ENCODE results near the gene SNX32. TPM values are rescaled to one million over a fixed set of nuclear protein-coding genes. Genes with fewer than 3 reads are reported as not detected.
A peak's percentile ranks its signal among the peaks of the same experiment; 100 is the strongest.

The SNX32 gene
- total and polyA plus RNA-seq, 4 donors: 0.14 to 0.88 (median 0.64) TPM

DNA sequence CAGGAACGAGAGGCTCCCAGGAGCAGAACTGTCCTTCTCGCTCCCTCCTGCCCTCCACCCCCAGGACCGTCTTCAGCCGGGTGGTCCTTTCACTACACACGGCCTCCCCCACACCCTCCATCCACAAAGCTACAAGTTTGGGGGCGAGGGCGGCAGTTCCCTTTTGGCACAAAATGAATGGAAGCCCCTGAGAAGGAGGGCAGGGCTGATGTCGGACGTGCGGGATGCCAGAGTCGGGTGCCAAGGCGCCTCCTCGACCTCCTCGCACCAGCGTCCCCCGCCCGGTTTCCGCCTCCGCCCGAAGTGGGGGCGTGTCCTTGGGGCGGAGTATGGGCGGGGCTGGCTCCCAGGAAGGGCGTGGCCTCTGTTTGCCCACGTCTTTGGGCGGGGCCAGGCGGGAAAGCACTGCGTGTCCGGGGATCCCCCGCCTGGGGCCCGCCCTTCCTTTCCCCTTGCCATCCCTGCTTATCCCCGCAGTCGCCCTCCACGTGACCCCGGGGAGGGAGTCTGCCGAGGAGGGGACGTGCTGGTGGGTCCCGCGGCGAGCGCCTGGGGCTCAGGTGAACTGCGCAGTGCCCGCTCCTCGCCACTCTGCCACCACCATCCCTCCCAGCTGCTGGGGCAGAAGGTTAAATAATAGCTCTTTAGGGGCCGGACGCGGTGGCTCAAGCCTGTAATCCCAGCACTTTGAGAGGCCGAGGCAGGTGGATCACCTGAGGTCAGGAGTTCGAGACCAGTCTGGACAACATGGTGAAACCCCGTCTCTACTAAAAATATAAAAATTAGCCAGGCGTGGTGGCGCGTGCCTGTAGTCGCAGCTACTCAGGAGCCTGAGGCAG, 39.8 kb downstream of the SNX32 start:
- peak overlapping the region in 1 of 2 donors; percentile 61 for H3K9ac ChIP-seq (ENCODE audit: insufficient read depth in 1 of 2, low read length in 2 of 2)
- WGBS, 2 donors: 7 to 9% methylated on average over 44 to 54 of the region's 54 CpGs
- DNase-seq (peak; percentile 96 to 97 (median 97)), ATAC-seq (ENCODE audit: insufficient read depth, low FRiP score) (peak; percentile 97)
- peaks cover 0 to 26% (median 9%) of the 10 kb centered on the region in 4 donors for H3K36me3 ChIP-seq (ENCODE audit: control insufficient read depth in 4 of 4, insufficient read depth in 4 of 4, low read length in 4 of 4)
- peak overlapping the region; percentile 67 to 87 for H3K27ac ChIP-seq (ENCODE audit: low read depth in 1 of 2, low read length in 1 of 2)
- TF ChIP-seq, protein P1, sequence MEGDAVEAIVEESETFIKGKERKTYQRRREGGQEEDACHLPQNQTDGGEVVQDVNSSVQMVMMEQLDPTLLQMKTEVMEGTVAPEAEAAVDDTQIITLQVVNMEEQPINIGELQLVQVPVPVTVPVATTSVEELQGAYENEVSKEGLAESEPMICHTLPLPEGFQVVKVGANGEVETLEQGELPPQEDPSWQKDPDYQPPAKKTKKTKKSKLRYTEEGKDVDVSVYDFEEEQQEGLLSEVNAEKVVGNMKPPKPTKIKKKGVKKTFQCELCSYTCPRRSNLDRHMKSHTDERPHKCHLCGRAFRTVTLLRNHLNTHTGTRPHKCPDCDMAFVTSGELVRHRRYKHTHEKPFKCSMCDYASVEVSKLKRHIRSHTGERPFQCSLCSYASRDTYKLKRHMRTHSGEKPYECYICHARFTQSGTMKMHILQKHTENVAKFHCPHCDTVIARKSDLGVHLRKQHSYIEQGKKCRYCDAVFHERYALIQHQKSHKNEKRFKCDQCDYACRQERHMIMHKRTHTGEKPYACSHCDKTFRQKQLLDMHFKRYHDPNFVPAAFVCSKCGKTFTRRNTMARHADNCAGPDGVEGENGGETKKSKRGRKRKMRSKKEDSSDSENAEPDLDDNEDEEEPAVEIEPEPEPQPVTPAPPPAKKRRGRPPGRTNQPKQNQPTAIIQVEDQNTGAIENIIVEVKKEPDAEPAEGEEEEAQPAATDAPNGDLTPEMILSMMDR (IDR thresholded peaks at IDR 0.05; ENCODE audit: control extremely low read depth, extremely low read depth): no peak
- H3K4me1 ChIP-seq (ENCODE audit: control insufficient read depth in 5 of 5, insufficient read depth in 5 of 5, low read length in 5 of 5): peaks cover 0 to 27% (median 9%) of the 10 kb centered on the region in 5 donors
- H3K9me3 ChIP-seq (ENCODE audit: control insufficient read depth in 4 of 4, insufficient read depth in 3 of 4, low read length in 3 of 4): no peaks in the 10 kb centered on the region
- H3K4me3 ChIP-seq: peak overlapping the region; percentile 17
- H3K27me3 ChIP-seq (ENCODE audit: control insufficient read depth in 3 of 3, insufficient read depth in 3 of 3, low read length in 2 of 3): no peaks in the 10 kb centered on the region

DNA sequence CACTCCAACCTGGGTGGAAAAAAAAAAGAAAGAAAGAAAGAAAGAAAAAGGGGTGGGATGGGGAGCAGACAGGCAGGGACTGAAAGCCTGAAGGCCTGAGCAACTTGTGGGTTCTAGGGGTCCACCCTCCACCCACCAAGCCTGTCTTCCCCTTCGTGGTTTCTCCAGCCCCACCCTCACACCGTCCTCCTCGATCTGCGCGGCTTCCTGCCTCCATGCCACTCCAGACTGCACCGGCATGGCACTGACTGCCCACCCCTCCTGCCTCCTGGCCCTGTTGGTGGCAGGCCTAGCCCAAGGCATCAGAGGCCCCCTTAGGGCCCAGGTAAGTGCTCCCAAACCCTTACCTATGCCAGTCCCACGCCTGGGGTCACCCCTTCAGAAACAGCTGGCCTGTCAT, 45.9 kb downstream of the SNX32 start, which contains the start of gene CTSW:
CTSW (plus strand) TSS at position 221 of the 400 bp plus-strand sequence; CDS start at position 239, 18 bp downstream.
- H3K27ac ChIP-seq (ENCODE audit: low read depth in 1 of 2, low read length in 1 of 2): no peak within 1 kb of the TSS
- peaks cover 7 to 23% (median 15%) of the 10 kb centered on the region in 4 donors for H3K36me3 ChIP-seq (ENCODE audit: control insufficient read depth in 4 of 4, insufficient read depth in 4 of 4, low read length in 4 of 4)
- peaks cover 0 to 5% (median 0%) of the 10 kb centered on the region in 5 donors for H3K4me1 ChIP-seq (ENCODE audit: control insufficient read depth in 5 of 5, insufficient read depth in 5 of 5, low read length in 5 of 5)
- no peaks in the 10 kb centered on the region for H3K9me3 ChIP-seq (ENCODE audit: control insufficient read depth in 4 of 4, insufficient read depth in 3 of 4, low read length in 3 of 4)
- 14 to 22% methylated on average over 7 of the region's 7 CpGs for WGBS, 2 donors
- no peaks in the 10 kb centered on the region for H3K27me3 ChIP-seq (ENCODE audit: control insufficient read depth in 3 of 3, insufficient read depth in 3 of 3, low read length in 2 of 3)
- H3K4me3 ChIP-seq: no peak within 1 kb of the TSS
- TF ChIP-seq, protein P1 (IDR thresholded peaks at IDR 0.05; ENCODE audit: control extremely low read depth, extremely low read depth): no peak
- H3K9ac ChIP-seq (ENCODE audit: insufficient read depth in 1 of 2, low read length in 2 of 2): no peak within 1 kb of the TSS
- no peak for DNase-seq
- ATAC-seq (ENCODE audit: insufficient read depth, low FRiP score): no peak

DNA sequence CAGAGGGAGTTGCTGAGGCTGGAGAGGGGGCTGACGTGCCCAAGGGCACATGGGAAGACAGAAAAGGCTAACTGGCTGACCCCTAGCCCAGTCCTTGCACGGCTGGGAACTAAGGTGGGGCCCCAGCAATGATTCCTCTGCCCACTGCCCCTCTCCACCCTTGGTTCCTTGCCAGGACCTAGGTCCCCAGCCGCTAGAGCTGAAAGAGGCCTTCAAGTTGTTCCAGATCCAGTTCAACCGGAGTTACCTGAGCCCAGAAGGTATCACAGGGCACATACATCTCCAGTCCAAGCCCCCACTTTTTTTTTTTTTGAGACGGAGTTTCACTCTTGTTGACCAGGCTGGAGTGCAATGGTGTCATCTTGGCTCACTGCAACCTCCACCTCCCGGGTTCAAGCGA, 46.3 kb downstream of the SNX32 start:
- TF ChIP-seq, protein P1 (IDR thresholded peaks at IDR 0.05; ENCODE audit: control extremely low read depth, extremely low read depth): no peak
- Histone ChIP-seq H3K9me3 (ENCODE audit: control insufficient read depth in 4 of 4, insufficient read depth in 3 of 4, low read length in 3 of 4) (no peaks in the 10 kb centered on the region), H3K27me3 (ENCODE audit: control insufficient read depth in 3 of 3, insufficient read depth in 3 of 3, low read length in 2 of 3) (no peaks in the 10 kb centered on the region), H3K27ac (ENCODE audit: low read depth in 1 of 2, low read length in 1 of 2) (no peak overlapping the region), H3K9ac (ENCODE audit: insufficient read depth in 1 of 2, low read length in 2 of 2) (no peak overlapping the region), H3K4me1 (ENCODE audit: control insufficient read depth in 5 of 5, insufficient read depth in 5 of 5, low read length in 5 of 5) (peaks cover 0 to 8% (median 0%) of the 10 kb centered on the region in 5 donors), H3K4me3 (no peak overlapping the region), H3K36me3 (ENCODE audit: control insufficient read depth in 4 of 4, insufficient read depth in 4 of 4, low read length in 4 of 4) (peaks cover 7 to 23% (median 18%) of the 10 kb centered on the region in 4 donors)
- WGBS, 2 donors: 50 to 78% methylated on average over 7 of the region's 7 CpGs
- ATAC-seq (ENCODE audit: insufficient read depth, low FRiP score) (no peak), DNase-seq (peak in 2 of 3 donors; percentile 51 to 68)
